Esophagus muscularis mucosa (tissue), 4 donors: ENCODE results near the gene HOXB7. TPM values are rescaled to one million over a fixed set of nuclear protein-coding genes. Genes with fewer than 3 reads are reported as not detected.

Experiments
- DNase-seq: peaks from one replicate; pipeline ENCODE4 v3.0.0-alpha.2; 2017; ENCODE audit errors: extremely low spot score
- H3K27ac ChIP-seq, 4 donors: fragments of 200-600 bp; sonication (generic); replicated peaks in 1 of 4; 1 replicate in 3 of 4; 2 replicates in 1 of 4; pipeline ENCODE4 v1.5.1; 2016 to 2019; ENCODE audit warnings: mild to moderate bottlenecking in 1 of 4
- H3K27me3 ChIP-seq, 4 donors: fragments of 200-600 bp; sonication (generic); one replicate each; pipeline versions ENCODE4 v1.5.1 to v1.6.0; 2016 to 2019
- H3K36me3 ChIP-seq, 4 donors: fragments of 200-600 bp; sonication (generic); one replicate each; pipeline ENCODE4 v1.5.1; 2016 to 2019
- H3K4me1 ChIP-seq, 4 donors: fragments of 200-600 bp; sonication (generic); one replicate each; pipeline ENCODE4 v1.5.1; 2016 to 2019
- H3K4me3 ChIP-seq, 4 donors: fragments of 200-600 bp; sonication (generic); 1 replicate in 2 of 4; 2 replicates in 2 of 4; pipeline ENCODE4 v1.5.1; 2016 to 2019; ENCODE audit warnings: mild to moderate bottlenecking in 4 of 4, moderate library complexity in 1 of 4
- H3K9me3 ChIP-seq, 4 donors: fragments of 200-600 bp; sonication (generic); 1 replicate in 3 of 4; 2 replicates in 1 of 4; pipeline ENCODE4 v1.5.1; 2016 to 2019
- CTCF ChIP-seq, 3 experiments: fragments of 200-600 bp in 2 of 3; fragments of 450-650 bp in 1 of 3; sonication (generic) in 2 of 3; IDR thresholded peaks; one replicate each; pipeline ENCODE4 v1.5.1; 2017 to 2019; ENCODE audit warnings: antibody characterized with exemption in 3 of 3, mild to moderate bottlenecking in 2 of 3, moderate library complexity in 1 of 3
- EP300 ChIP-seq: sonication (generic); formaldehyde crosslinking; IDR thresholded peaks from one replicate; pipeline ENCODE4 v1.6.1; 2017; ENCODE audit warnings: antibody characterized with exemption
- POLR2A ChIP-seq: fragments of 450-650 bp; IDR thresholded peaks from one replicate; pipeline ENCODE4 v1.6.1; 2017; ENCODE audit warnings: antibody characterized with exemption, moderate library complexity, mild to moderate bottlenecking, low read depth
- POLR2AphosphoS5 ChIP-seq, 2 donors: sonication (generic); formaldehyde crosslinking; IDR thresholded peaks; one replicate each; pipeline ENCODE4 v1.6.1; 2017; ENCODE audit warnings: antibody characterized with exemption in 2 of 2
- WGBS: methylation state at CpG from one replicate; pipeline ENCODE4 v1.1.5; 2018; 5-methylcytosine and 5-hydroxymethylcytosine counted together
- intact Hi-C: fragments of 100-400 bp; cut with DNase I; formaldehyde crosslinking; loops from one replicate; pipeline ENCODE4 v1.15.1; 2023
- total RNA-seq, 4 donors: library from RNA; depleted of rRNA; stranded (reverse); fragments of >200 nt; gene quantifications; one replicate each; pipeline versions ENCODE4 v1.1.0 to v1.2.1, GENCODE V29; 2016

HOXB7 gene
- total RNA-seq, 4 donors from 2014 or later, result 0.52 to 1.7 (median 0.66) TPM

GRCh38 chr17:48640858-48641180, 30.0 kb upstream of the HOXB7 start:
- Histone ChIP-seq H3K27ac (no peak overlapping the region), H3K27me3 (peaks cover 4 to 100% (median 83%) of the 10 kb centered on the region in 4 donors), H3K4me3 (no peak overlapping the region), H3K9me3 (no peaks in the 10 kb centered on the region), H3K36me3 (no peaks in the 10 kb centered on the region), H3K4me1 (peaks cover 0 to 8% (median 6%) of the 10 kb centered on the region in 4 donors)
- intact Hi-C loops, result no loop called here
- 55% methylated on average over 1 of the region's 1 CpG for WGBS
- TF ChIP-seq CTCF (IDR thresholded peaks at IDR 0.05), result no peak
- TF ChIP-seq POLR2AphosphoS5 (IDR thresholded peaks at IDR 0.05), result no peak
- TF ChIP-seq EP300, result no peak
- TF ChIP-seq POLR2A, result no peak
- DNase-seq, result no peak

GRCh38 chr17:48639982-48640857, 29.4 kb upstream of the HOXB7 start:
- DNase-seq, result no peak

GRCh38 chr17:48639136-48639535, 28.3 kb upstream of the HOXB7 start:
- WGBS, result 9% methylated on average over 5 of the region's 5 CpGs
- no peaks in the 10 kb centered on the region for H3K36me3 ChIP-seq
- no peak for DNase-seq
- intact Hi-C loops, result loop anchor here (10.0 kb wide), 1 partner anchor 366 kb away; no protein-coding TSS in a partner anchor
- peaks cover 0 to under 1% (median 0%) of the 10 kb centered on the region in 4 donors for H3K9me3 ChIP-seq
- peaks cover 4 to 100% (median 87%) of the 10 kb centered on the region in 4 donors for H3K27me3 ChIP-seq
- TF ChIP-seq EP300, result no peak
- TF ChIP-seq POLR2AphosphoS5 (IDR thresholded peaks at IDR 0.05), result no peak
- no peak for TF ChIP-seq CTCF (IDR thresholded peaks at IDR 0.05)
- TF ChIP-seq POLR2A, result no peak
- no peak overlapping the region for H3K4me3 ChIP-seq
- H3K4me1 ChIP-seq, result peaks cover 0 to 13% (median 6%) of the 10 kb centered on the region in 4 donors
- H3K27ac ChIP-seq, result no peak overlapping the region

More at GRCh38 chr17:48639982-48640857, 29.4 kb upstream of the HOXB7 start:
- no peaks in the 10 kb centered on the region for H3K9me3 ChIP-seq
- 57% methylated on average over 5 of the region's 6 CpGs for WGBS
- intact Hi-C loops, result loop anchor here (10.0 kb wide), 1 partner anchor 365 kb away; no protein-coding TSS in a partner anchor
- H3K4me3 ChIP-seq, result no peak overlapping the region
- H3K27ac ChIP-seq, result no peak overlapping the region
- no peak for TF ChIP-seq EP300
- TF ChIP-seq POLR2AphosphoS5 (IDR thresholded peaks at IDR 0.05), result no peak
- TF ChIP-seq CTCF (IDR thresholded peaks at IDR 0.05), result no peak
- no peak for TF ChIP-seq POLR2A
- no peaks in the 10 kb centered on the region for H3K36me3 ChIP-seq
- peaks cover 0 to 8% (median 6%) of the 10 kb centered on the region in 4 donors for H3K4me1 ChIP-seq
- H3K27me3 ChIP-seq, result peaks cover 4 to 100% (median 83%) of the 10 kb centered on the region in 4 donors

GRCh38 chr17:48637323-48638260, 26.8 kb upstream of the HOXB7 start:
- no peak for DNase-seq
- WGBS, result 23% methylated on average over 17 of the region's 18 CpGs

More at GRCh38 chr17:48637323-48638260, 26.8 kb upstream of the HOXB7 start:
- H3K4me3 ChIP-seq, result no peak overlapping the region
- H3K27me3 ChIP-seq, result peaks cover 4 to 100% (median 87%) of the 10 kb centered on the region in 4 donors
- peaks cover 0 to 5% (median 0%) of the 10 kb centered on the region in 4 donors for H3K9me3 ChIP-seq
- peaks cover 5 to 22% (median 13%) of the 10 kb centered on the region in 4 donors for H3K4me1 ChIP-seq
- no peak overlapping the region for H3K27ac ChIP-seq
- TF ChIP-seq EP300 (no peak), POLR2AphosphoS5 (IDR thresholded peaks at IDR 0.05) (no peak), CTCF (IDR thresholded peaks at IDR 0.05) (no peak), POLR2A (no peak)
- intact Hi-C loops, result loop anchor here (10.0 kb wide), 1 partner anchor 367 kb away; no protein-coding TSS in a partner anchor
- no peaks in the 10 kb centered on the region for H3K36me3 ChIP-seq
